Tibial nerve (tissue), 4 donors: ENCODE results near the gene KHDRBS2.

Source experiments
- EP300 ChIP-seq, 2 donors: sonication (generic); formaldehyde crosslinking; IDR thresholded peaks; one replicate each; pipeline ENCODE4 v1.6.1; 2017; ENCODE audit warnings: antibody characterized with exemption in 2 of 2, mild to moderate bottlenecking in 1 of 2
- POLR2A ChIP-seq, 2 donors: fragments of 450-650 bp; IDR thresholded peaks; one replicate each; pipeline ENCODE4 v1.6.1; 2017; ENCODE audit warnings: antibody characterized with exemption in 2 of 2, mild to moderate bottlenecking in 2 of 2, moderate library complexity in 2 of 2
- TF ChIP-seq, protein P1 (sequence below), 5 experiments: fragments of 200-600 bp in 3 of 5; fragments of 450-650 bp in 2 of 5; sonication (generic) in 3 of 5; IDR thresholded peaks; one replicate each; pipeline ENCODE4 v1.5.1; 2016 to 2019; ENCODE audit warnings: antibody characterized with exemption in 5 of 5, mild to moderate bottlenecking in 3 of 5, moderate library complexity in 2 of 5

DNA sequence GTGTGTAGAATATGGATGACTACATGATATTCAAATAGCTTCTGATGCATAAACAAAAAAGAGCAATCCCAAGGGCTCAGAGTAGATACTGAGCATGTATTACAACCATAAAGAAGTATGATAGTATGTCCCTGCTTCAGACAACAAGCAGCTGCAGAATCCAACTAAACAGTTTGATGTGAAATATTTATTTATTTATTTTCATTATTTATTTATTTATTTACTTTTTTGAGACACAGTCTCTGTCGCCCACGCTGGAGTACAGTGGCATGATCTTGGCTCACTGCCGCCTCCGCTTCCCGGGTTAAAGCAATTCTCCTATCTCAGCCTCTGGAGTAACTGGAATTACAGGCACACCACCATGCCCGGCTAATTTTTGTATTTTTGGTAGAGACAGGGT, 384.3 kb downstream of the KHDRBS2 start:
- TF ChIP-seq, protein P1, sequence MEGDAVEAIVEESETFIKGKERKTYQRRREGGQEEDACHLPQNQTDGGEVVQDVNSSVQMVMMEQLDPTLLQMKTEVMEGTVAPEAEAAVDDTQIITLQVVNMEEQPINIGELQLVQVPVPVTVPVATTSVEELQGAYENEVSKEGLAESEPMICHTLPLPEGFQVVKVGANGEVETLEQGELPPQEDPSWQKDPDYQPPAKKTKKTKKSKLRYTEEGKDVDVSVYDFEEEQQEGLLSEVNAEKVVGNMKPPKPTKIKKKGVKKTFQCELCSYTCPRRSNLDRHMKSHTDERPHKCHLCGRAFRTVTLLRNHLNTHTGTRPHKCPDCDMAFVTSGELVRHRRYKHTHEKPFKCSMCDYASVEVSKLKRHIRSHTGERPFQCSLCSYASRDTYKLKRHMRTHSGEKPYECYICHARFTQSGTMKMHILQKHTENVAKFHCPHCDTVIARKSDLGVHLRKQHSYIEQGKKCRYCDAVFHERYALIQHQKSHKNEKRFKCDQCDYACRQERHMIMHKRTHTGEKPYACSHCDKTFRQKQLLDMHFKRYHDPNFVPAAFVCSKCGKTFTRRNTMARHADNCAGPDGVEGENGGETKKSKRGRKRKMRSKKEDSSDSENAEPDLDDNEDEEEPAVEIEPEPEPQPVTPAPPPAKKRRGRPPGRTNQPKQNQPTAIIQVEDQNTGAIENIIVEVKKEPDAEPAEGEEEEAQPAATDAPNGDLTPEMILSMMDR (IDR thresholded peaks at IDR 0.05): no peak
- TF ChIP-seq POLR2A (IDR thresholded peaks at IDR 0.05): no peak
- no peak for TF ChIP-seq EP300 (IDR thresholded peaks at IDR 0.05)
